Panc1 (cell line): ENCODE results near the gene SFTPB. TPM values are rescaled to one million over a fixed set of nuclear protein-coding genes. Genes with fewer than 3 reads are reported as not detected.
"Not testable (repeated sequence)": the region's sequence is repeated elsewhere in the genome, so short reads cannot be mapped to it uniquely, and the experiment has no call there.

Source experiments
- ATAC-seq: fragments of 200-7000 bp; cut with Tn5 transposase; 2 replicates; pipeline ENCODE4 v1.9.1; 2020; ENCODE audit warnings: mild to moderate bottlenecking, moderate library complexity
- BruUV-seq: library from RNA; stranded (reverse); fragments of 400-500 nt; replicated peaks from 2 replicates; lab custom pipeline; 2021; lab: Mats Ljungman, UMichigan
- CTCF ChIA-PET: fragments of 300-600 bp; sonication (Branson Sonifier 250); formaldehyde crosslinking; loops from one replicate; lab custom pipeline; 2022; ENCODE audit warnings: antibody characterized with exemption; lab: Charles Lee
- POLR2A ChIA-PET: fragments of 300-600 bp; sonication (Branson Sonifier 250); formaldehyde crosslinking; loops from one replicate; lab custom pipeline; 2022; ENCODE audit warnings: antibody characterized with exemption; lab: Charles Lee
- DNase-seq: peaks from one replicate; pipeline ENCODE4 v3.0.0-alpha.2; 2010; ENCODE audit warnings: low read depth, low spot score
- H3K27ac ChIP-seq: 2 replicates; pipeline ENCODE4 v1.5.1; 2011; ENCODE audit warnings: mild to moderate bottlenecking, low read length, inconsistent platforms
- H3K27me3 ChIP-seq: fragments of 200-500 bp; sonication (Bioruptor generic); 2 replicates; pipeline ENCODE4 v1.6.0; 2014; ENCODE audit warnings: low read length, inconsistent platforms; ENCODE audit not compliant: control insufficient read depth, insufficient read depth
- H3K36me3 ChIP-seq: fragments of 200-500 bp; sonication (Bioruptor generic); 2 replicates; pipeline ENCODE4 v1.5.1; 2014; ENCODE audit warnings: inconsistent platforms, mild to moderate bottlenecking, low read length, moderate library complexity; ENCODE audit not compliant: control insufficient read depth, insufficient read depth
- H3K4me1 ChIP-seq: 2 replicates; pipeline ENCODE4 v1.5.1; 2011; ENCODE audit warnings: inconsistent platforms, mild to moderate bottlenecking, low read length, moderate library complexity; ENCODE audit not compliant: control insufficient read depth, insufficient read depth
- H3K4me3 ChIP-seq, 2 experiments: 2 replicates each; pipeline ENCODE4 v1.5.1; 2011 to 2012; ENCODE audit warnings: low read depth in 2 of 2, low read length in 2 of 2, mild to moderate bottlenecking in 2 of 2, inconsistent platforms in 1 of 2, moderate library complexity in 1 of 2
- H3K9me3 ChIP-seq: fragments of 200-500 bp; sonication (Bioruptor generic); 2 replicates; pipeline ENCODE4 v1.5.1; 2014; ENCODE audit warnings: low read depth, mild to moderate bottlenecking, inconsistent platforms, low read length, moderate library complexity; ENCODE audit not compliant: control insufficient read depth, insufficient read depth
- POLR2AphosphoS5 ChIP-seq: IDR thresholded peaks from 2 replicates; pipeline ENCODE4 v1.6.1; 2012; ENCODE audit warnings: mild to moderate bottlenecking, low read depth, low read length, moderate library complexity
- REST ChIP-seq, 2 experiments: IDR thresholded peaks; 2 replicates each; pipeline ENCODE4 v1.6.1; 2011 to 2012; ENCODE audit warnings: low read depth in 2 of 2, control low read depth in 1 of 2, low read length in 1 of 2, mild to moderate bottlenecking in 1 of 2, moderate library complexity in 1 of 2; ENCODE audit not compliant: insufficient read depth in 1 of 2
- SIN3A ChIP-seq: IDR thresholded peaks from 2 replicates; pipeline ENCODE4 v1.6.1; 2012; ENCODE audit warnings: low read depth, mild to moderate bottlenecking, low read length, moderate library complexity, borderline replicate concordance; ENCODE audit not compliant: insufficient read depth
- TCF7L2 ChIP-seq: IDR thresholded peaks from 2 replicates; pipeline ENCODE4 v1.6.1; 2011; ENCODE audit warnings: mild to moderate bottlenecking, low read depth, low read length, inconsistent platforms
- in situ Hi-C: cut with HindIII; loops from 2 replicates; pipeline ENCODE4 v1.10.0; 2016; ENCODE audit warnings: low sequenced_read_pairs, low pct_unique_long_range_greater_than_20kb
- intact Hi-C: fragments of 100-400 bp; cut with micrococcal nuclease; formaldehyde crosslinking; loops from one replicate; pipeline ENCODE4 v1.10.0; 2022; ENCODE audit not compliant: unreplicated experiment
- total RNA-seq: library from RNA; stranded (reverse); gene quantifications from one replicate; pipeline ENCODE4 v1.2.1, GENCODE V29; 2021; ENCODE audit not compliant: unreplicated experiment
- TF ChIP-seq, protein P1 (sequence below): fragments of 450-650 bp; IDR thresholded peaks from 2 replicates; pipeline ENCODE4 v1.5.1; 2017; ENCODE audit warnings: mild to moderate bottlenecking

Gene SFTPB
- total RNA-seq, 1 experiment from 2014 or later, result 5.6 TPM

GRCh38 chr2:85672456-85672855 is 4.5 kb upstream of the SFTPB start:
- in situ Hi-C loops, result no loop called here
- no peak for TF ChIP-seq SIN3A
- no peak for TF ChIP-seq TCF7L2
- TF ChIP-seq, protein P1, sequence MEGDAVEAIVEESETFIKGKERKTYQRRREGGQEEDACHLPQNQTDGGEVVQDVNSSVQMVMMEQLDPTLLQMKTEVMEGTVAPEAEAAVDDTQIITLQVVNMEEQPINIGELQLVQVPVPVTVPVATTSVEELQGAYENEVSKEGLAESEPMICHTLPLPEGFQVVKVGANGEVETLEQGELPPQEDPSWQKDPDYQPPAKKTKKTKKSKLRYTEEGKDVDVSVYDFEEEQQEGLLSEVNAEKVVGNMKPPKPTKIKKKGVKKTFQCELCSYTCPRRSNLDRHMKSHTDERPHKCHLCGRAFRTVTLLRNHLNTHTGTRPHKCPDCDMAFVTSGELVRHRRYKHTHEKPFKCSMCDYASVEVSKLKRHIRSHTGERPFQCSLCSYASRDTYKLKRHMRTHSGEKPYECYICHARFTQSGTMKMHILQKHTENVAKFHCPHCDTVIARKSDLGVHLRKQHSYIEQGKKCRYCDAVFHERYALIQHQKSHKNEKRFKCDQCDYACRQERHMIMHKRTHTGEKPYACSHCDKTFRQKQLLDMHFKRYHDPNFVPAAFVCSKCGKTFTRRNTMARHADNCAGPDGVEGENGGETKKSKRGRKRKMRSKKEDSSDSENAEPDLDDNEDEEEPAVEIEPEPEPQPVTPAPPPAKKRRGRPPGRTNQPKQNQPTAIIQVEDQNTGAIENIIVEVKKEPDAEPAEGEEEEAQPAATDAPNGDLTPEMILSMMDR, result no peak
- no peak for TF ChIP-seq REST (IDR thresholded peaks at IDR 0.05; ENCODE audit: insufficient read depth in 1 of 2, low read depth in 2 of 2, low read length in 1 of 2)
- BruUV-seq, result no TSS peak

GRCh38 chr2:85670416-85670815 is 2.4 kb upstream of the SFTPB start:
- POLR2A ChIA-PET, CTCF ChIA-PET, BruUV-seq, H3K4me3 ChIP-seq, H3K9me3 ChIP-seq, H3K36me3 ChIP-seq, DNase-seq, H3K27ac ChIP-seq, H3K27me3 ChIP-seq, H3K4me1 ChIP-seq, in situ Hi-C loops, ATAC-seq, intact Hi-C loops: not testable (repeated sequence)

More at GRCh38 chr2:85672456-85672855, 4.5 kb upstream of the SFTPB start:
- H3K4me1 ChIP-seq, result no peaks in the 10 kb centered on the region
- H3K9me3 ChIP-seq, result no peaks in the 10 kb centered on the region
- no peak for ATAC-seq
- H3K36me3 ChIP-seq, result no peaks in the 10 kb centered on the region
- no peak for DNase-seq
- intact Hi-C loops, result no loop called here
- H3K27me3 ChIP-seq, result no peaks in the 10 kb centered on the region
- no peak overlapping the region for H3K4me3 ChIP-seq
- H3K27ac ChIP-seq, result no peak overlapping the region
- CTCF ChIA-PET, result no interaction called here
- POLR2A ChIA-PET, result no interaction called here

- DNase-seq (no peak), ATAC-seq (no peak)
- no peaks in the 10 kb centered on the region for H3K4me1 ChIP-seq
- in situ Hi-C loops, result no loop called here
- no peak overlapping the region for H3K27ac ChIP-seq
- no peak overlapping the region for H3K4me3 ChIP-seq
- intact Hi-C loops, result no loop called here
- H3K36me3 ChIP-seq, result no peaks in the 10 kb centered on the region
- no TSS peak for BruUV-seq
- no peaks in the 10 kb centered on the region for H3K9me3 ChIP-seq
- TF ChIP-seq REST (IDR thresholded peaks at IDR 0.05; ENCODE audit: insufficient read depth in 1 of 2, low read depth in 2 of 2, low read length in 1 of 2) (no peak), SIN3A (no peak), POLR2AphosphoS5 (no peak), TCF7L2 (no peak)
- TF ChIP-seq, protein P1, result no peak
- H3K27me3 ChIP-seq, result no peaks in the 10 kb centered on the region
- CTCF ChIA-PET, result no interaction called here
- POLR2A ChIA-PET, result no interaction called here
Observed at GRCh38 chr2:85669549-85669948, 1.6 kb upstream of the SFTPB start.
